ENCODE results near the gene GNPTG.

Gene GNPTG

GRCh38 chr16:1351582-1352362 lies at the start of gene GNPTG, which contains the start of gene TSR3:
TSS of gene GNPTG (plus strand) at chr16:1351931. CDS start at chr16:1351966, 35 bp downstream.
TSS of gene TSR3 (minus strand) at chr16:1351878. CDS start at chr16:1351804, 74 bp downstream.
- peak; percentile 78 to 81 for DNase-seq (ENCODE audit: low read depth in 2 of 2)

DNA sequence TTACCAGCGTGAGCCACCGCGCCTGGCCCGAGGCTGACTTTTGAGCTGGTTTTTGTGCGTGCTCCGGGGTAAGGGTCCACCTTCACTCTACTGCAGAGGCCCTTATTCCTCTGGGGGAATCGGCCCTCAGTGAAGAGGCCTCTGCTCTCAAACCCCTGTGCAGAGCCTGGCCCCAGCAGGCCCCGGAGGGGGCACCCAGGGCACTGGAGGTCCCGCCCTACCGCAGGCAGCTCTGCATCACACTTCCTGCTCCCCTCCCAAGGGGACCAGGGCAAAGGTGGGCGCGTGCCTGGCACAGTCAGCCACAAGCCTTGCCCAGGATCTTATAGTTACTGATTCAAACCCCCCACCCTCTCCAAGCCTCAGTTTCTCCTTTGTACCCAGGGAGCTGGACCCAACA lies 45.9 kb upstream of the GNPTG start:
- no peak for DNase-seq (ENCODE audit: low read depth in 2 of 2)

DNA sequence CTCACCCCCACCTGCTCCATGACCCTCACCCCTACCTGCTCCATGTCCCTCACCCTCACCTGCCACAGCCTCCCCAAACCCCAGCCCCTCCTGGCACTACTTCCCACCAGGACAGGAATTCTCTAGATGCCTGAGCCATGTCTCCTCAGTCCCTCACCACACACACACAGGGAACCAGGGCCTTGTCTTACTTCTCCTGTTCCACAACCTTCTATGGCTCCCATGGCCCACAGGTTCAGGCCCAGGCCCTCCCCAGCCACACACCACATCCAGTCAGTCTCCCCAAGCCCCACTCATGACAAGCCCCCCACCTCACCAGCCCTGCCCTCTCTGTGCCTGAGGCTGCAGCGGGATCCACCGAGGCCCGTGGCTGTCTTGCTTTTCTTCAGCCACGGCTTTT lies 45.4 kb upstream of the GNPTG start:
- no peak for DNase-seq (ENCODE audit: low read depth in 2 of 2)

DNA sequence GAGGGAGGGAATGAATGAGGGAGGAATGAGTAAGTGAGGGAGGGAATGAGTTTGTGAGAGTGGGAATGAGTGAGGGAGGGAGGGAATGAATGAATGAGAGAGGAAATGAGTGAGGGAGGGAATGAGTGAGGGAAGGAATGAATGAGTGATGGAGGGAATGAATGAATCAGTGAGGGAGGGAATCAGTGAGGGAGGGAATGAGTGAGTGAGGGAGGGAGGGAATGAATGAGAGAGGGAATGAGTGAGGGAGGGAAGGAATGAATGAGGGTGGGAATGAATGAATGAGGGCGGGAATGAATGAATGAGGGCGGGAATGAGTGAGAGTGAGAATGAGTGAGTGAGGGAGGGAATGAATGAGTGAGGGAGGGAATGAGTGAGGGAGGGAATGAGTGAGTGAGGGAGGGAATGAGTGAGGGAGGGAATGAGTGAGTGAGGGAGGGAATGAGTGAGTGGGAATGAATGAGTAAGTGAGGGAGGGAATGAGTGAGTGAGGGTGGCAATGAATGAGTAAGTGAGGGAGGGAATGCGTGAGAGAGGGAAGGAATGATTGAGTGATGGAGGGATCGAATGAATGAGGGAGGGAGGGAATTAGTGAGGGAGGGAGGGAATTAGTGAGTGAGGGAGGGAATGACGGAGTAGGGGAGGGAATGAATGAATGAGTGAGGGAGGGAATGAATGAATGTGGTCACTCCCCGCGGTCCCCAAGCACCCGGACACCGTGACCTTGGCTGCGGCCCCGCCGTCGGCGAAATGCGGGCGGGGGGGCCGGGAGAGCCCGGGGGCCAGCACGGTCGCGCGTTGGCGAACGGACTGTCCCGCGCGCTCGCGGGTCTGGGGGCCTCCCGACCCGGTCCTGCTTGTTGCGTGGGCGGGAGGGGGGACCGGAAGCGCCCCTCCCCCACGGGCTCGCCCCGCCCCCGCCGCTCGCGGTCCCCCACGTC lies 43.4 kb upstream of the GNPTG start:
- DNase-seq (ENCODE audit: low read depth in 2 of 2), result no peak

- DNase-seq (ENCODE audit: low read depth in 2 of 2), result peak; percentile 93 to 97
Measured at GRCh38 chr16:1308977-1309885, 42.5 kb upstream of the GNPTG start, which contains the start of gene UBE2I. TSS of gene UBE2I (plus strand) at chr16:1309636. CDS start at chr16:1314031, 4,395 bp downstream.

DNA sequence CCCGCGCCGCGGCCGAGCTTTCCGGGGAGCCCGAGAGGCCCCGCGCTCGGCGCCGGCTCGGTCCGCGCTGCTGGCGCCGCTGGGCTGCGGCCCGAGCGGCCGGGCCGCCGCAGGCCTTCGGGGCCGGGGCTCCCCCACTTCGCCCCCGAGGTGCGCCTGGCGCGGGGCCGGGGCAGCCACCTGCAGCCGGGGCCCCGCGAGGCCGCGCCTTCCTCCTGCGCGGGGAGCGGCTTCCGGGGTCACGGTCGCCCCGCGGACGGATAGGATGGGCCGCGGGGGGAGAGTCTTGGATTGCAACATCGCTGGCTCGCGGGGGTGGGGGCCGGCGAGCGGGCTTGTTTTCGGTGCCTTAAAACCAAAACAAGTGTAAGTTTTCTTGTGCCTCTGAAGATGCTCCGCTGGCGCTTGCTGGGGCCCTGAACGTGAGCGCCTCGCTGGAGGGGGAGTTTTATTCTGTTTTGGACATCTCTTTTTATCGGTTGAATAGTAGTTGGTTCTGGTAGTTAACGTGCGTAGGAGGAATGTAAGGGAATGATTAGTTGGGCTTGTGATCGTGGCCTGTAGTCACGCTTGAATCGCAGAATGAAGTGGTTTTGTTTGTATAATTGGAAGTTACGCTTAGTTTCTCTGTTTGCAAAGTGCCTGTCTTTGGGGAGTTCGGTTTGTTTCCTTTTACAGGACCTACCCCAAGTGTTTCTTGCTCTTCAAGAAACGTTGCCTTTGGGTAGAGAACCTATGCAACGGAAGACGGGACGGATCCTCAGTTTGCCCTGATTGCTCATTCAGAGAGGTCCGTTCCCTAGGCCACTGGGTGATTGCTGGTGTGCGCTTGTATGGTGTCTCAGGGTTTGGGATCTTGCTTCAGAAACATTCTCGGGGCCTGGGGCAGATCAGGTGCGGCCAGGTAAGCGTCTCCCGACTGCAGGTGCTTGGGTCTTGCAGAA lies 41.6 kb upstream of the GNPTG start:
- peak; percentile 38 to 42 for DNase-seq (ENCODE audit: low read depth in 2 of 2)

DNA sequence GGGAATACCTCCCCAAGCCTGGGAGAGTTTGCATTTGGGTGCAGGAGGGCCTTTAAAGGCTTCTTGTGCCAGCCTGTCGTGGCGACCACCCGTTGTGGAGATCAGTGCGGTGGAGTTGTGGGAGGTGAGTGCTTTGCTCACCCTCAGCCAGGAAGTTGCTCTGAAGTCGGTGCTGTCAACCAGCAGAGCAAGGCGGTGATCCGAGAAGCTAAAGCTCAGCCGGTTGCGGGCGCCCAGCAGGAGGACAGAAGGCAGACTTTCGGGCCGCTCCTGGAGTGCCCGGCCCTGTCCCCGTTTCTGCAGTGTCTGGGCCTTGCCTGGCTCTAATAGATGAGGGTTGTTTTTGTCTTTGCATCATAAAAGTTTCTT lies 40.9 kb upstream of the GNPTG start:
- no peak for DNase-seq (ENCODE audit: low read depth in 2 of 2)

- DNase-seq (ENCODE audit: low read depth in 2 of 2), result no peak
Measured at GRCh38 chr16:1311212-1311737, 40.5 kb upstream of the GNPTG start.

DNA sequence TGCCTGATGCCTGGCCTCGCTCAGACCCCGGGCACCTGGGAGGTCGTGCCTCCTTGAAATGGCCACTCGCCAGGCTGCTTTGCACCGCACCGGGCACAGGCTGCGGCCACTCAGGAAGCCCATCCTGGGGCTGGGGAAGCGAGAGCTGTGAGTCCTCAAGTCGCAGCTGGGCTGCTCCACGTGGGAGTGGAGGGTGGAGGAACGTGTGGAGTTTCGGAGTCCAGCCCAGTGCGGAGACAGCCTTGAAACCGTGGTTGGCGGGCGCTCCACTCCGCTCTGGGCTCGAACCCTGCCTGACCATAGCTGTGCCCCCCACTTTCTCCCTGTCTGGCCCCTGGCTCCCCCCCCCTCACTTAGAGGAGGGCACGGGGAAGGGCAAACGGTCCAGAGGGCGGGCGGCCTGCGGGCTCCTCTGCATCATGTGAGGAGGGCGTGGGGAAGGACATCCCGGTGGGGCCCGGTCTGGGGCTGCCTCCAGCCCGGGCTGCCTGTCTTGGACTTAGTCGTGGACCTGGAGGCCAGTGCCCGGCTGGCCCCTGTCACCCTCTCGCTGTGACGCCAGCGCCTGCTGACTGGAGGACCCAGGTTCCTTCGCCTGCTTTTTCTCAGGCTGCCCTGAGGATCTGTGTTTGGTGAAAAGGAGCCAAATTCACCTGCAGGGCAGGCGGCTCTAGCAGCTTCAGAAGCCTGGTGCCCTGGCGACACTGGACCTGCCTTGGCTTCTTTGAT lies 39.8 kb upstream of the GNPTG start:
- no peak for DNase-seq (ENCODE audit: low read depth in 2 of 2)

- DNase-seq (ENCODE audit: low read depth in 2 of 2), result no peak
Measured at GRCh38 chr16:1312467-1312816, 39.3 kb upstream of the GNPTG start.

GRCh38 chr16:1312903-1313302 lies 38.8 kb upstream of the GNPTG start:
- no peak for DNase-seq (ENCODE audit: low read depth in 2 of 2)

- DNase-seq (ENCODE audit: low read depth in 2 of 2), result no peak
Measured at GRCh38 chr16:1313721-1314369, 37.9 kb upstream of the GNPTG start.

GRCh38 chr16:1314399-1315068 lies 37.2 kb upstream of the GNPTG start:
- DNase-seq (ENCODE audit: low read depth in 2 of 2), result no peak

DNA sequence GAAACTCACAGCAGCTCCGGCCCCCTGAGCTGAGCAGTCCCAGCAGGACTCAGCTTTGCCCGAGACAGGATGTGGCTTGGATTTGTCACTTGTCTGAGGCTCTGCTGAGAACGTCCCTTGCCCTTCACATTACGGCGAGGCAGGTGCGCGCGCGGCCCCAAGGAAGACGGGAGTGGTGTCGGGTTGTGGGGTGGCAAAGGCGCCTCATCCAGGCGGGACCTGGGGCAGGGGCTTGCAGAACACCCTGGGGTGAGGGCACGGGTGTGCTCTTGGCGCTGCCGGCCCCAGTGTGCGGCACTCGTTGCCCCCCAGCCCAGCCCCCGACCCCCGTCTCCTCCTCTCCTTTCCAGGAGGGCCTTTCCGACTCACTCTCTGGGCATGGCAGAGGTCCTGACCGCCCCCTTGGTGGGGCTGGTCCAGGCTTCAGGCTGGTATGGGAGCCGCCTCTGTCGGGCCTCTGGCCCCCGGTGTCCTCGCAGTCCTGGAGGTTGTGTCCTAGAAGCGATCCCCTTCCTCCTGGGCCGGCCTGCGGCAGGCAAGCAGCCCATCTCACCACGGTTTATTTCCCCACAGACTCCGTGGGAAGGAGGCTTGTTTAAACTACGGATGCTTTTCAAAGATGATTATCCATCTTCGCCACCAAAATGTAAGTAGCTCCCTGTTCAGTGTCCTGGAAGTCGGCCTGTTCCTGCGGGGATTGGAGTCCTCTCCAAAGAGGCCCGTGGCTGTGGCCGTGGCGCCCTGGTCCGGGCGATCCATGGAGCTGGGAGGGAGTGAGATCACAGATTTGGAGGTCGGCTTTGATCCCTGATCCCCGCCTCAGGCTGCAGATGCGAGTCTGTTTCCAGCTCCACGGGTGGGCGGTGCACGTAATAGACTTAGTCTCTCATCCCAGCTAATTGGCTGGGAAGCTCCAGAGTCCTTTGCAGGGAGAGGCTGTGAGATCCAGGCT lies 36.4 kb upstream of the GNPTG start:
- no peak for DNase-seq (ENCODE audit: low read depth in 2 of 2)

DNA sequence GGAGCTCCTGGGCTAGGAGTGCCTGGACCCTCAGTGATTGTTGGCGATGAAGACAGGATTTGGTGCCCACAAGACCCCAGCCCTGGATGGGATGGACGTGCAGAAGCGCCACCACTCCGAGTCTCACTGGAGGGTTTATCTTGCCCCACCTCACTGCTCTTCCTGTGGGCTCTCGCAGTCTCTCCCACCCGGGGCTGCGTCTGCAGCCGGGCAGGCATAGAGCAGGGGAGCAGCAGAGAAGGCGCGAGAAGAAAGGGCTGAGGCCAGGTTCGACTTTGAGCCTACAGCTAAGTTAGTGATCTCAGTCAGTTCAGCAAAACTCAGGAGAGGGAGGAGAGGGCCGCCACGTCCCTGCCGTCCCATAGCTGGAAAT lies 35.7 kb upstream of the GNPTG start:
- no peak for DNase-seq (ENCODE audit: low read depth in 2 of 2)

DNA sequence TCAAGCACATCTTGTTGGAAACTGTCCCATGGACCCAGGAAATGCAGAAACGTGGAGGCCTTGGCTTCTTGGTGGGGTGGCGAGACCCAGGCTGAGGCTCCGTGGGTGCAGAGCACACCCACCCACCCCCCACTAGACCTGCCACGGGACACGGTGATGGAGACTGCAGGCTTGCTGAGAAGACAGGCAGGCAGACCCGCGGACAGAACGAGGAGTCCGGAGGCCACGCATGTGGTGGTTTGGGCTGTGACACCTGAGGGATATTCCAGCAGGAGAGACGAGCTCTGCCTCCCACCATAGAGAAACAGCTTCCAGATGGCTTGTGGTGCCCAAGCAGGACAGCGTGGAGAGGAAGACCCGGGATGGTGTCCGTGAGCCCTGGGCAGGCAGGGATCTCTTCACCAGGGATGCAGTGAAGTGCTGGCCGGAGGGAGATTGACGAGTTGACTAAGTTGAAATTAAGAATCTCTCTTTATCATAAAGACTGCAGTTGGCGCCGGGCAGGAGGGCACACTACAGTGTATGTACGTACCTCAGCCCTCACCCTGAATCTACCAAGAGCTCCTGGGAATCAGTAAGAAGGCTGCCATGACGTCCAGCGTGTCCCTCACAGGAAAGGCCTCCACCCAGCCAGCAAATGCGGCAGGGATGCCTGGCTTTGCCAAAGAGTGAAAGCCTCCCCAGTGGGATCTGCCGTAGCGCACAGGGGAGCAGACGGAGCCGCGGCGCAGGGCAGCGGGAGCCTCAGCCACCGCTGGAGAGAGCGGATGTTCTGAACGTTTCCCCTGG lies 34.1 kb upstream of the GNPTG start:
- DNase-seq (ENCODE audit: low read depth in 2 of 2), result no peak

GRCh38 chr16:1318268-1318545 lies 33.5 kb upstream of the GNPTG start:
- no peak for DNase-seq (ENCODE audit: low read depth in 2 of 2)

All from stimulated activated CD4-positive, alpha-beta T cell treated with anti-CD3 and anti-CD28 coated beads, Interleukin-4, amount 100 ng/mL, for 48 hours (primary cell).